Measurements from ENCODE around the gene RABL6. TPM values are rescaled to one million over a fixed set of nuclear protein-coding genes. Genes with fewer than 3 reads are reported as not detected.
"Not testable (repeated sequence)": the region's sequence is repeated elsewhere in the genome, so short reads cannot be mapped to it uniquely, and the experiment has no call there.

Gene RABL6
- total RNA-seq, 8 experiments from 2014 or later: 33.8 to 83.5 (median 39.5) TPM

DNA sequence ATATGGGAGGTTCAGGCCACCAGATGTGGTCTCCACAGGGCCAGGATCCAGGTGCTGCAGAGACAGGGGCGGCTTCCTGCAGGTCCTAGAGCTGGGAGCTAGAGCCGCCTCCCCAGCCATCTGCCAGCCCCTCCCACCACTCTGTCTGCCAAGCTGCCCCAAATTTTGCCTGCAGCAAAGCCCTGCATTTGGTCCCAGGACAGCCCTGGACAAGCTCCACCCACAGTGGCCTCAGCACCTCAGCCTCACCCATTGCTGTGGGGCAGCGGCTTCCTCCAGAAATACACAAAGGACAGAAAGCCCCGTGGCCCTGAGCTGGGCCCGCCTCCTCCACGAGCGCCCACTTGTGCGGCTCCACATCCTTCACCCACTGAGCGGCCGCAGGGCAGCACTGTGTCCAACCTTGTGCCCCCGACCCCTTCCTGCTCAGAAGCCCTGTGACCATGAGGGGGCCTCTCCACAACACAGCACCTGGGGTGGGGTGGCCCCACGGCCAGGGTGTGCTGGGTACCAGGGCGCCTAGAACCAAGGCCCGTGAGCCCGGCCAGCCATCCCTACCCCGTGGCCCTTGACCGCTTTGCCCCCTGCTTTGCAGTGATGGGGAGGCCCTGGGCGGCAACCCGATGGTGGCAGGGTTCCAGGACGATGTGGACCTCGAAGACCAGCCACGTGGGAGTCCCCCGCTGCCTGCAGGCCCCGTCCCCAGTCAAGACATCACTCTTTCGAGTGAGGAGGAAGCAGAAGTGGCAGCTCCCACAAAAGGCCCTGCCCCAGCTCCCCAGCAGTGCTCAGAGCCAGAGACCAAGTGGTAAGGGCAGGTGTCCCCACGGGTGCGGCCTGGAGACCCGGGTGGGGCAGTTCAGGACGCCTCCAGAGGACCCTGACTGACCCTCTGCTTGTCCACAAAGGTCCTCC, 30.8 kb downstream of the RABL6 start:
- WGBS, 10 experiments: 100% methylated on average over 1 of the region's 29 CpGs; no CpG with 5 or more reads in 8 of the 10 experiments
- Histone ChIP-seq H3K4me3 (no peak overlapping the region), H3K27ac (no peak overlapping the region), H3K4me1 (replicated peaks in 1 of 2) (peaks cover 35 to 39% of the 10 kb centered on the region in 2 donors)
- ATAC-seq (replicated peaks in 6 of 8): peak in 3 of 8 experiments; percentile 6 to 29 (median 28)
- in situ Hi-C loops (cut with MboI; ENCODE audit: low pct_unique_long_range_greater_than_20kb in 2 of 9, low sequenced_read_pairs in 9 of 9, unreplicated experiment in 9 of 9): no loop called here

DNA sequence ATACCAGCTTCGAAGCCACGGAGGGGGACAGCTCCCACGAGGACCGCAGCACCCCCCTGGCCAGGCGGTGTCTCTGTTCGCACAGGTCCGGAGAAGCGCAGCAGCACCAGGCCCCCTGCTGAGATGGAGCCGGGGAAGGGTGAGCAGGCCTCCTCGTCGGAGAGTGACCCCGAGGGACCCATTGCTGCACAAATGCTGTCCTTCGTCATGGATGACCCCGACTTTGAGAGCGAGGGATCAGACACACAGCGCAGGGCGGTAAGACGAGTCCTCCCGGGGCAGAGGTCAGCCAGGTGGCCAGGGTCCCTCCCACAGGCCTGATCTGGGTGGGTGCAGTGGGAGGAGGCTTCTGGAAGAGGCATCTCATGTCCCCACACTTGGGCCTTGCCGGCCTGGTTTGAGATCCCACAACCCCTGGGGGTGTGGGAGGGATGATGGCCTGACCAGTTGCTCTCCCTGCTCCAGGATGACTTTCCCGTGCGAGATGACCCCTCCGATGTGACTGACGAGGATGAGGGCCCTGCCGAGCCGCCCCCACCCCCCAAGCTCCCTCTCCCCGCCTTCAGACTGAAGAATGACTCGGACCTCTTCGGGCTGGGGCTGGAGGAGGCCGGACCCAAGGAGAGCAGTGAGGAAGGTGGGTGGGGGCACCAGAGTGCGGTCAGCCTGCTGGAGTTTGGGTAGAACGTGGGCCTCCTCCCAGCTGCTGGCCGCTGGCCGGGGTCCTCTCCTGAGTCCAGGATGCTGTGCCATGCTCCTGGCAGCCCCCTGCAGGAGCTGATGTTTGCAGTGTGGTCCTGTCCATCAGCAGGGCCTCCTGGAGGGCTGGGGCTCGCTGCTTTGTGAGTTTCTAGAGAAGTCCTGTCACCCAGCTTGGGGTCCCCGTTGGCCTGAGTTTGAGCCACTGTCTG, 31.7 kb downstream of the RABL6 start:
- Histone ChIP-seq H3K4me1 (replicated peaks in 1 of 2) (peaks cover 43 to 48% of the 10 kb centered on the region in 2 donors), H3K27ac (peak overlapping the region in 1 of 2 donors; percentile 42), H3K4me3 (no peak overlapping the region)
- in situ Hi-C loops (cut with MboI; ENCODE audit: low pct_unique_long_range_greater_than_20kb in 2 of 9, low sequenced_read_pairs in 9 of 9, unreplicated experiment in 9 of 9): no loop called here
- 71 to 100% (median 93%) methylated on average over 1 to 15 of the region's 36 CpGs; no CpG with 5 or more reads in 5 of the 10 experiments for WGBS, 10 experiments
- no peak for ATAC-seq (replicated peaks in 6 of 8)

DNA sequence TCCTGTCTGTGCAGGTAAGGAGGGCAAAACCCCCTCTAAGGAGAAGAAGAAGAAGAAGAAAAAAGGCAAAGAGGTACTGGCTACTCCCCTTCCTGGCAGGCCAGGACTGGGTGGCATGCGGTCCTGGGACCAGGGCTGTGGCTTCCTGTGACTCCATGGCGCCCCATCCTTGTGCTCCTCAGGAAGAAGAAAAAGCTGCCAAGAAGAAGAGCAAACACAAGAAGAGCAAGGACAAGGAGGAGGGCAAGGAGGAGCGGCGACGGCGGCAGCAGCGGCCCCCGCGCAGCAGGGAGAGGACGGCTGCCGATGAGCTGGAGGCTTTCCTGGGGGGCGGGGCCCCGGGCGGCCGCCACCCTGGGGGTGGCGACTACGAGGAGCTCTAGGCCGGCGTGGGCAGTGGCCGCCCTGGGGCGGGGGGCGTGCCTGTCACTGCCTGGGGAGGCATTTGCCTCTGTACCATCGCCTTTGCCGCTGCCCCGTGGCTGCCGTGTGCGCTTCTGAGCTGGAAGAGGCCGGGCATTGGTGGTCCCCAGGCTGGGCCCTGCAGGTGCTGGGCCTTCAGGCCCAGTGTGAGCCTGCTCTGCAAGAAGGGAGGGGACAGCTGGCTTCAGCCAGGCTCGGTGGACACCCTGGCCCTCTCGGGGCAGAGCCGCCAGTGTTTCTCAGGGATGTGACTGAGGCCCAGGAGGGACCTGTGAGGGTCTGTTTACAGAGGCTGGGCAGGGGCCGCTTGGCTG, 32.6 kb downstream of the RABL6 start:
- in situ Hi-C loops (cut with MboI; ENCODE audit: low pct_unique_long_range_greater_than_20kb in 2 of 9, low sequenced_read_pairs in 9 of 9, unreplicated experiment in 9 of 9): no loop called here
- WGBS, 10 experiments: 30 to 100% (median 80%) methylated on average over 1 to 6 of the region's 32 CpGs; no CpG with 5 or more reads in 5 of the 10 experiments
- Histone ChIP-seq H3K27ac (peak overlapping the region; percentile 40 to 42), H3K4me1 (replicated peaks in 1 of 2) (peaks cover 43 to 51% of the 10 kb centered on the region in 2 donors), H3K4me3 (no peak overlapping the region)
- ATAC-seq (replicated peaks in 6 of 8): peak in 6 of 8 experiments; percentile 1 to 4 (median 3)

DNA sequence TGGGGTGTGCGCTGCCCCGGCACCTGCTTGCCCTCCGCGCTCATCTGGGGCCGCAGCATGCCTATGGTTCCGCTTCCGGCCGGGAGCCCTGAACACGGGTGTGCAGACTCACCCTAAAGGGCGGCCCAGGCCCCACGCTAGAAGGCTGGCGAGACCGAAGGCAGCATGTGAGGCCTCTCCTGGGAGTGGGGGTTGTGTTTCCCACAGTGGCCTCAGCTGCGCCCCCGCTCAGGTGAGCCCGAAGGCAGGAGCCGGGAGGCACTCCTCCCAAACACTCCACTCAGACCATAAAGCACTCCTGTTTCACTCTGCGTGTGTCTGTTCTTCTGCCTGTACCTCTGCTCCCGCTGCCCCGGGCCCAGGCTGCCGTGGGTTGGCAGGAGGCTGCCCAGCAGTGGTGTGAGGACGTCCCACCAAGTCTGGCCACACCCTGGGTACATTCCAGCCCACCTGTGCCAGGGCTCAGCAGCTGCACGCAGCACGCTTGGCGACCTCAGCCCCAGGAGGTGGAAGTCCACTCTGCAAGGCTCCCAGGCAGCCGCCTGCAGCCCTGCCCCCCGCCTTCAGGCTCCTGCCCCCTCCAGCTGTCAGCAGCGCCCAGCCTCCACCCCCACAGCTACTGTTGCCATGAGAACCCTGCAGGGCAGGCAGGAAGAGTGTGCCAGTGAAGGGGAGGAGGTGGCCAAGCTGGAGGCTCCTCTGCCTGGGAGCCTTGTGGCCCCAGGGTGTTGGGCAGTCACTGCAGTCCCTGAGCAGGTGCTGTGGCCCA, 33.3 kb downstream of the RABL6 start:
- in situ Hi-C loops (cut with MboI; ENCODE audit: low pct_unique_long_range_greater_than_20kb in 2 of 9, low sequenced_read_pairs in 9 of 9, unreplicated experiment in 9 of 9): no loop called here

DNA sequence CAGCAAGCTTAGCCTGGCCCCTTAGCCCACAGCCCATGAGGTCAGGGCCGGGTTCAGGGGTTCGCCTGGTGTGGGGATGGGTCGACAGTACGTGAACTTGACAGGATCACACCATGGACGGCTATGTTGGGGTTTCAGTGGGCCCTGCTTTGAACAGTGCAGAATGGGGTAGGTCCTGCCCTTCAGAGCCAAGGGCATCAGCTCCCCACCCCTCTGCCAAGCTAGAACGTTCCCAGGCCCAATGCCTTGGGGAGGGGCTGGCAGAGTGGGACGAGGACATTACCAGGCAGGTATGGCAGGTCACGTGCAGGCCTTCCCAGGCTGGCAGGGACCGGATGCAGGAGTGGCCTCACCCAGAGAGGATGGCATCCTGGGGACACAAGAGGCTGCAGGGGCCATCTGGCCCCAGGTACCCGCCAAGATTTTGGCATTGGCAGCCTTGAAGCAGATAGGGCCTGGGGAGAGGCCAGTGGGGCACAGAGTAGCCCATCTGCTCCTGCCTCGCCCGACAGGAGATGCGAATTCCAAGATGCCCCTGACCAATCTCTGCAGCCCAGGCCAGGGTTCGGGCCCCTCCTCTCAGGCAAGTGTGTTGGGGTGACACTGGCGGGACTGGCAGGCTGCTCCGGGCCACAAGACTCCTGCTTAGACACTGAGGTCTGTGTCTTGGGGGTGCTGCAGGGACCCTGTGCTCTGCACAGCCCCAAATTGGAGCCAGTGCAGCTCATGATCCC, 34.1 kb downstream of the RABL6 start:
- peak overlapping the region in 1 of 2 donors; percentile 88 for H3K27ac ChIP-seq
- in situ Hi-C loops (cut with MboI; ENCODE audit: low pct_unique_long_range_greater_than_20kb in 2 of 9, low sequenced_read_pairs in 9 of 9, unreplicated experiment in 9 of 9): not testable (repeated sequence)
- ATAC-seq (replicated peaks in 6 of 8): peak in 2 of 8 experiments; percentile 0 to 3
- 28 to 46% (median 33%) methylated on average over 1 to 5 of the region's 16 CpGs; no CpG with 5 or more reads in 7 of the 10 experiments for WGBS, 10 experiments
- H3K4me1 ChIP-seq (replicated peaks in 1 of 2): peaks cover 48 to 59% of the 10 kb centered on the region in 2 donors
- peak overlapping the region in 4 of 5 donors; percentile 41 to 72 (median 52) for H3K4me3 ChIP-seq

More for the DNA sequence above, 33.3 kb downstream of the RABL6 start:
- H3K4me1 ChIP-seq (replicated peaks in 1 of 2): peaks cover 43 to 53% of the 10 kb centered on the region in 2 donors
- 56 to 100% (median 80%) methylated on average over 1 to 12 of the region's 28 CpGs; no CpG with 5 or more reads in 5 of the 10 experiments for WGBS, 10 experiments
- peak in 7 of 8 experiments; percentile 1 to 47 (median 15) for ATAC-seq (replicated peaks in 6 of 8)
- H3K4me3 ChIP-seq: no peak overlapping the region
- peak overlapping the region; percentile 40 to 42 for H3K27ac ChIP-seq

DNA sequence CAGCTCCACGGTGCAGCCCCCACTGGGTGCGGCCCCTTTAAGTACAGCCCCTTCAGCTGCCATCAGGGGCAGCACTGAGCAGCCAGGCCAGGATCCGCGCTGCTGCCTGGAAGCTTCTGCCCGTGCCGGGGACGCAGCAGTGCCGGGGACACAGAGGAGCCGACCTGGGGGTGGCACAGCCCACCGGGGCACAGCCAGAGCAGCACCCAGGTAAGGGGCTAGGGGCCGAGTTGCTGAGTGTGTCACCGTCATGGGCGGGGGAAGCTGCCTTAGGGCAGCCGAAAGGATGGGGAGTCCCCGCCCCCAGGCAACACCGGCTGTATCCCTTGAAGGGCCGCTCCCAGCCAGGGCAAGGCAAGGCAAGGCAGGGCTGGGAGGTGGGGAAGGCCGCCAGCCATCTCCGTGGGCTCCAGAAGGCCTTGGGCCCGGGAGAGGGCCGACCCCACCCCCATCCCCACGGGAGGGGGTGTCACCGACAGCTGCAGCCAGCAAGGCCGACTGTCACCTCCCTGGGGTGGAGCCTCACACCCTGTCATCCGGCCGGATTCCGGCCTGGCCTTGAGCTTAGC, 34.7 kb downstream of the RABL6 start, which contains the start of gene AJM1:
AJM1 (plus strand) TSS at position 99 of the 569 bp plus-strand sequence. CDS start 1,937 bp downstream, outside the sequence.
- peaks cover 49 to 59% of the 10 kb centered on the region in 2 donors for H3K4me1 ChIP-seq (replicated peaks in 1 of 2)
- 6% methylated on average over 5 of the region's 27 CpGs; no CpG with 5 or more reads in 9 of the 10 experiments for WGBS, 10 experiments
- H3K27ac ChIP-seq: peak within 1 kb of the TSS; percentile 77 to 88
- peak within 1 kb of the TSS; percentile 39 to 72 (median 44) for H3K4me3 ChIP-seq
- in situ Hi-C loops (cut with MboI; ENCODE audit: low pct_unique_long_range_greater_than_20kb in 2 of 9, low sequenced_read_pairs in 9 of 9, unreplicated experiment in 9 of 9): not testable (repeated sequence)
- ATAC-seq (replicated peaks in 6 of 8): peak; percentile 58 to 76 (median 66)

DNA sequence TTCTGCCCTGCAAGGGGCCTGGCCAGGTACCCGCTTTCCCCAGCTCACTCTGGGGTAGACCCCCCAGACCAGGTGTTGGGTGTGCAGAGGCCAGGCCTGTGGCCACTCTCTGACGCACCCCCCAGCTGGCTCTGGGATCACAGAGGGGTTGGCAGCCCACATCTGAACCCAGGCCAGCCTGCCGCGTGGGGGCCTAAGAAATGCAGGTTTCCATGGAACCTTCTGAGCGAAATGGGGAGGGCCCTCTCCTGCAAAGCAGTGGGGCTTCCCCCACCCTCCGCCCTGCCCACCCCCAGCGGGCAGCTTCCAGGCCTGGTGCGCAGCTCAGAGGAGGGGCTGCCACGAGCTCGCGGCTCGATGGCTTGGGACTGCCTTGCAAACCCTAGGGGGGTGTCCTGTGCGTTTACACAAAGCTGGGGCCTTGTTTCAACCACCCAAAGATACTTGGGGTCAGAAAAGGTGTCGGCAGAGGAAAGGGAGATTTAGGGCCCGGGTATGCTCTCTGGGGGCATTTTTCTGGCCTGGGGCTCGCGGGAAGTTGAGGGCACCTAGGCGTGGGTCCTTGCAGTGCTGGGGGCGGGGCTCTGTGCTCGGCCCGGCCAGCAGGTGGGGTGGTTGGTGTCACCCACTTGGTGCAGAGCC, 35.5 kb downstream of the RABL6 start:
- ATAC-seq (replicated peaks in 6 of 8): peak in 2 of 8 experiments; percentile 1 to 2
- in situ Hi-C loops (cut with MboI; ENCODE audit: low pct_unique_long_range_greater_than_20kb in 2 of 9, low sequenced_read_pairs in 9 of 9, unreplicated experiment in 9 of 9): not testable (repeated sequence)
- Histone ChIP-seq H3K27ac (peak overlapping the region; percentile 19 to 79), H3K4me1 (replicated peaks in 1 of 2) (peaks cover 49 to 59% of the 10 kb centered on the region in 2 donors), H3K4me3 (peak overlapping the region; percentile 4 to 72 (median 44))
- WGBS, 10 experiments: no CpG with 5 or more reads among the region's 21 CpGs

DNA sequence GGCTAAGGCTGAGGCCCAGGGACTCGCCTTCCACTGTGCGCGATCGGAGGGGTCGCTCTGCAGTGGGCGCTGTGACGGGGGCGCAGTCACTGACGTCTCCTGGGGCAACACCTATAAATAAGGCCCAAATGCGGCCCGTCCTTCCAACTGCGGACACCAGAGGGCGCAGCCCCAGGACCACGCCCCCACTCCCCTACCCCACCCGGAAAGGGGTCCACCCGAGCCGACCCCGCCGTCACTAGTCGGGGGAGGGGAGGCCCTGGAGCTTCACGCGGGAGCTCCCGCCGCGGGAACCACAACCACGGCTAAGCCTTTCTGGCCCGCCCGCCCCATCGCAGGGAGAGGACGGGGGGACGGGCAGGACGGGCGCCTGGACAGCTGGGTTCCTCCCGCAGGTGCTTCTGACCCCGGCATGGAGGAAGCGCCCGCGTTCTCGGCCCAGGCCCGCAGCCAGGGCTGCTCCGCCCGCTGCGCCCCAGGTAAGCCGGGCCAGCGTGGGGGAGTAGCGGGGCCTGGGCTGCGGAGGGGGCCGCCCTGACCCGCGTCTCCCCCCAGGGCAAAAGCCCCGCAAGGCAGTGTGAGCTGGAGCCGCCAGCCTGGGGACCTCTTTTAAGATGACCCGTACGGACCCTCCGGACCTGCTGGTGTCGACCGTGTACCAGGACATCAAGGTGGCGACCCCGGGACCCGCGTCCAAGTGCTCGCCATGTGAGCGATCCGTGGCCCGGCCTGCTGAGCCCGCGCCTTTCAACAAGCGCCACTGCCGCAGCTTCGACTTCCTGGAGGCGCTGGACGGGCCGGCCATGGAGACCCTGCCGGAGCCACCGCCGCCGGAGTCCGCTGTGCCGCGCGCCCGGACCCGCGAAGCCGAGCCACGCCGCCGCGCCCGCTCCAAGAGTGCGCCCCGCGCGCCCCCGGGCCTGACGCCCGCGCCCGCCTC, 36.3 kb downstream of the RABL6 start:
- 0 to 8% methylated on average over 3 to 5 of the region's 99 CpGs; no CpG with 5 or more reads in 8 of the 10 experiments for WGBS, 10 experiments
- in situ Hi-C loops (cut with MboI; ENCODE audit: low pct_unique_long_range_greater_than_20kb in 2 of 9, low sequenced_read_pairs in 9 of 9, unreplicated experiment in 9 of 9): not testable (repeated sequence)
- peak in 5 of 8 experiments; percentile 0 to 5 (median 4) for ATAC-seq (replicated peaks in 6 of 8)
- H3K4me3 ChIP-seq: peak overlapping the region; percentile 1 to 72 (median 44)
- H3K27ac ChIP-seq: peak overlapping the region in 1 of 2 donors; percentile 79
- H3K4me1 ChIP-seq (replicated peaks in 1 of 2): peaks cover 49 to 59% of the 10 kb centered on the region in 2 donors

DNA sequence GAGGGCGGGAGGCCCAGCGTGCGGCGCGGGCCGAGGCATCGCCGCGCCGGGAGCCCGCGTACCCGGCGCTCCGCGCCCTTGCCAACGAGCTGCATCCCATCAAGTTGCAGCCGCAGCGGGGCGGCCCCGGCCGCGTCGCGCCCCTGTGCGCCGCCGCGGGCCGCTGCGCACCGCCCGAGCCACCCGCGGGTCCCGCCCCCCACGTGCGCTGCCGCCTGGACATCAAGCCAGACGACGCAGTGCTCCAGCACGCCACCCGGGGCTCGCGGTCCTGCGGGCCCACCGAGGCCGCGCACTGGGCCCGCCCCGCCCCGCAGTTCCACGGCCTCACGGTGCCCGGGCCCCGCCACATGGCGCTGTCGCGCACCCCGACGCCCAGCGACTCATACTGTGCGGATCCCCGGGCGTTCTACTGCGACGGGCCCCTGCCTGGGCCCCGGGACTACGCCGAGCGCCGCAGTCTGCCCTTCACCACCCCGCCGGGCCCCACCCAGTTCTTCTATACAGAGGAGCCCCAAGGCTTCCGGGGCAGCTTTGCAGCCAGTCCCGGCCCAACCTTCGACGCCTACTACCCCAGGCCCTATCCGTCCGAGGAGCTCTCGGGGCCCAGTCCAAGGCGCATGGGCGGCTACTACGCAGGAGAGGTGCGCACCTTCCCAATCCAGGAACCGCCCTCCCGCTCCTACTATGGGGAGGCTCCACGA, 37.2 kb downstream of the RABL6 start:
- H3K4me1 ChIP-seq (replicated peaks in 1 of 2): peaks cover 43 to 51% of the 10 kb centered on the region in 2 donors
- ATAC-seq (replicated peaks in 6 of 8): no peak
- no peak overlapping the region for H3K27ac ChIP-seq
- H3K4me3 ChIP-seq: peak overlapping the region in 3 of 5 donors; percentile 5 to 72 (median 44)
- in situ Hi-C loops (cut with MboI; ENCODE audit: low pct_unique_long_range_greater_than_20kb in 2 of 9, low sequenced_read_pairs in 9 of 9, unreplicated experiment in 9 of 9): no loop called here
- no CpG with 5 or more reads among the region's 88 CpGs for WGBS, 10 experiments
